BJ (cell line): Measurements from ENCODE around the gene PSMD8. TPM values are rescaled to one million over a fixed set of nuclear protein-coding genes. Genes with fewer than 3 reads are reported as not detected.
"Not testable (repeated sequence)": the region's sequence is repeated elsewhere in the genome, so short reads cannot be mapped to it uniquely, and the experiment has no call there.

ENCODE experiments used
- CTCF ChIA-PET: fragments of 350-600 bp; formaldehyde crosslinking; extraction: SDS; loops from one replicate; lab custom pipeline; 2021; ENCODE audit warnings: antibody characterized with exemption, inconsistent platforms; lab: Yijun Ruan, JAX
- POLR2A ChIA-PET: fragments of 300-600 bp; sonication (Branson Sonifier 250); formaldehyde crosslinking; extraction: SDS; loops from one replicate; lab custom pipeline; 2021; ENCODE audit warnings: antibody characterized with exemption; lab: Charles Lee
- DNase-seq: peaks from one replicate; pipeline ENCODE4 v3.0.0-alpha.2; 2011; ENCODE audit warnings: low read depth
- H3K27me3 ChIP-seq: 2 replicates; pipeline ENCODE4 v1.6.0; 2011; ENCODE audit warnings: low read length; ENCODE audit not compliant: control insufficient read depth, insufficient read depth
- H3K36me3 ChIP-seq: 2 replicates; pipeline ENCODE4 v1.5.1; 2011; ENCODE audit warnings: low read length; ENCODE audit not compliant: control insufficient read depth, insufficient read depth
- H3K4me3 ChIP-seq: 2 replicates; pipeline ENCODE4 v1.5.1; 2011; ENCODE audit warnings: low read depth, mild to moderate bottlenecking, control low read depth, low read length
- CTCF ChIP-seq: IDR thresholded peaks from 2 replicates; pipeline ENCODE4 v1.5.1; 2011; ENCODE audit warnings: low read depth, mild to moderate bottlenecking, control low read depth, inconsistent platforms, low read length, moderate library complexity; ENCODE audit not compliant: insufficient read depth
- polyA plus RNA-seq: library from polyadenylated mRNA; depleted of rRNA; stranded (reverse); fragments of >200 nt; gene quantifications from 2 replicates; pipeline ENCODE4 v1.2.3, GENCODE V29; 2011

Gene PSMD8
- polyA plus RNA-seq, 1 experiment, result 662 TPM

- no peaks in the 10 kb centered on the region for H3K36me3 ChIP-seq
- no peak for TF ChIP-seq CTCF
- CTCF ChIA-PET, result interaction anchor here (1.1 kb wide), 1 partner anchor 18 kb away, joined by 4 read pairs; no protein-coding TSS in a partner anchor
- no peak overlapping the region for H3K4me3 ChIP-seq
- POLR2A ChIA-PET, result no interaction called here
- DNase-seq, result no peak
- H3K27me3 ChIP-seq, result peaks cover 9% of the 10 kb centered on the region
Observed at GRCh38 chr19:38421856-38422255, 47.5 kb downstream of the PSMD8 start.

GRCh38 chr19:38422438-38422837, 48.1 kb downstream of the PSMD8 start:
- Histone ChIP-seq H3K4me3 (no peak overlapping the region), H3K36me3 (no peaks in the 10 kb centered on the region), H3K27me3 (peaks cover 11% of the 10 kb centered on the region)
- no peak for DNase-seq
- POLR2A ChIA-PET, result no interaction called here
- TF ChIP-seq CTCF, result no peak
- CTCF ChIA-PET, result interaction anchor here (1.1 kb wide), 1 partner anchor 19 kb away, joined by 4 read pairs; no protein-coding TSS in a partner anchor

- H3K27me3 ChIP-seq, result peaks cover 5% of the 10 kb centered on the region; the same call in 1 of the 2 replicates
- TF ChIP-seq CTCF, result no peak
- no peak for DNase-seq
- POLR2A ChIA-PET, result no interaction called here
- H3K4me3 ChIP-seq, result no peak overlapping the region
- no peaks in the 10 kb centered on the region for H3K36me3 ChIP-seq
- CTCF ChIA-PET, result interaction anchor here (1.2 kb wide), 1 partner anchor 156 kb away, joined by 4 read pairs; no protein-coding TSS in a partner anchor
Observed at GRCh38 chr19:38424272-38424671, 49.9 kb downstream of the PSMD8 start.

GRCh38 chr19:38425222-38425809, 50.9 kb downstream of the PSMD8 start:
- ChIA-PET CTCF (interaction anchor here (0.6 to 1.2 kb wide), 3 partner anchors 89 to 444 kb away, joined by 3 to 4 read pairs (median 3); partner anchors contain the start of gene CATSPERG), POLR2A (no interaction called here)
- H3K4me3 ChIP-seq, result no peak overlapping the region
- no peak for DNase-seq
- peaks cover 5% of the 10 kb centered on the region; the same call in 1 of the 2 replicates for H3K27me3 ChIP-seq
- H3K36me3 ChIP-seq, result no peaks in the 10 kb centered on the region
- no peak for TF ChIP-seq CTCF

- POLR2A ChIA-PET, result no interaction called here
- CTCF ChIA-PET, result interaction anchor here (0.6 to 1.2 kb wide), 2 partner anchors 90 to 443 kb away, joined by 3 read pairs; partner anchors contain the start of gene CATSPERG
- no peak for DNase-seq
Observed at GRCh38 chr19:38425810-38426466, 51.6 kb downstream of the PSMD8 start, which contains the start of gene RASGRP4. Gene RASGRP4, minus strand, starts transcription at chr19:38426219. Its CDS starts 128 bp downstream, at chr19:38426091.

GRCh38 chr19:38427035-38427677, 52.8 kb downstream of the PSMD8 start:
- POLR2A ChIA-PET, DNase-seq, H3K4me3 ChIP-seq, CTCF ChIA-PET, H3K36me3 ChIP-seq, H3K27me3 ChIP-seq: not testable (repeated sequence)

More at GRCh38 chr19:38425810-38426466, 51.6 kb downstream of the PSMD8 start, which contains the start of gene RASGRP4:
- Histone ChIP-seq H3K4me3 (no peak within 1 kb of the TSS), H3K36me3 (no peaks in the 10 kb centered on the region), H3K27me3 (peaks cover 5% of the 10 kb centered on the region; the same call in 1 of the 2 replicates)
- no peak for TF ChIP-seq CTCF
